ENCODE measurements around the gene TEX51. TPM values are rescaled to one million over a fixed set of nuclear protein-coding genes. Genes with fewer than 3 reads are reported as not detected.

The TEX51 gene
- total RNA-seq, 1 donor from 2014 or later: not detected

Other genes starting within 250 kb of the TEX51 start
- gene GYPC, start 242.7 kb upstream of the TEX51 start, total RNA-seq: 227 and 297 TPM in 2 replicates
- gene BIN1, start 208.3 kb downstream of the TEX51 start, total RNA-seq: 34.4 and 49.0 TPM in 2 replicates